Superior temporal gyrus (tissue), 1 donor: ENCODE results near the gene NAP1L1.
"Not testable (repeated sequence)": the region's sequence is repeated elsewhere in the genome, so short reads cannot be mapped to it uniquely, and the experiment has no call there.

Source experiments
- DNase-seq: peaks from one replicate; pipeline ENCODE4 v3.0.0-alpha.2; 2016; ENCODE audit errors: extremely low spot score

NAP1L1 gene

GRCh38 chr12:75990189-75990912, 94.1 kb downstream of the NAP1L1 start:
- DNase-seq = no peak

- DNase-seq = not testable (repeated sequence)
These were observed 96.8 kb downstream of the NAP1L1 start for GRCh38 chr12:75987709-75988108.
